Activated T-cell treated with anti-CD3 and anti-CD28 coated beads for 24 hours (primary cell): ENCODE measurements around the gene ZNF414.
"Not testable (repeated sequence)": the region's sequence is repeated elsewhere in the genome, so short reads cannot be mapped to it uniquely, and the experiment has no call there.

Source experiments
- DNase-seq: peaks from one replicate; pipeline ENCODE4 v3.0.0-alpha.2; 2020; ENCODE audit warnings: low read depth

ZNF414 gene

DNA sequence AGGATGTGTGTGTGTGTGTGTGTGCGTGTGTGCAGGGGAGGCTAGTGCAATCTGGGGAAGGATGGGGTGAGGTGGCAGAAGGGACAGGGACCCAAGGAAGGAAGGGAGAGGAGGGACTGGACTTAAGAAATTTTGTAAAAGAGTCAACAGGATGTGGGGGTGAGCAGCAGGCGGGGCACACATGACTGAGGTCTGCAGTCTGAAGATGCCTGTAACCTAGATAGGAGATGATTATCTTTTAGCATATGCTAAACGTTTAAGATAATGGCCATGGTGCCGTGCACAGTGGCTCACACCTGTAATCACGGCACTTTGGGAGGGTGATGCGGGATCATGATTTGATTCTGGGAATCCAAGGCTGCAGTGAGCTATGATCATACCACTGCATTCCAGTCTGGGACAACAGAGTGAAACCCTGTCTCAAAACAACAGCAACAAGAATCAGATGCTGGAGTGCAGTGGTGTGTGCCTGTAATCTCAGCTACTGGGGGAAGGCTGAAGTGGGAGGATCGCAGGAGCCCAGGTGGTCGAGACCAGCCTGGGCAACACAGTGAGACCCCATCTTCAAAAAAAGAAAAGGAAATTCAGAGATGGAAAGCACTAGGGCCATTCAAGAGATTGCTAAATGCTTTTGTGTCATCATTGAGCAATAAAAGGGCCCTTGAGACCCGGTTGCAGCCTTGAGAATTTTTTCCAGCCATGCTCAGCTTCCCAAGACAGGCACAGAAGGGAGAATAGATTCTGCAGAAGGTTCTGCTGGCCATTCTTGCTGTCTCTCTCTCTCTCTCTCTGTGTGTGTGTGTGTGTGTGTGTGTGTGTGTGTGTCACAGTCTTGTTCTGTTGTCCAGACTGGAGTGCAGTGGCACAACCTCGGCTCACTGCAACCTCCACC, 3.8 kb upstream of the ZNF414 start:
- DNase-seq: no peak

DNA sequence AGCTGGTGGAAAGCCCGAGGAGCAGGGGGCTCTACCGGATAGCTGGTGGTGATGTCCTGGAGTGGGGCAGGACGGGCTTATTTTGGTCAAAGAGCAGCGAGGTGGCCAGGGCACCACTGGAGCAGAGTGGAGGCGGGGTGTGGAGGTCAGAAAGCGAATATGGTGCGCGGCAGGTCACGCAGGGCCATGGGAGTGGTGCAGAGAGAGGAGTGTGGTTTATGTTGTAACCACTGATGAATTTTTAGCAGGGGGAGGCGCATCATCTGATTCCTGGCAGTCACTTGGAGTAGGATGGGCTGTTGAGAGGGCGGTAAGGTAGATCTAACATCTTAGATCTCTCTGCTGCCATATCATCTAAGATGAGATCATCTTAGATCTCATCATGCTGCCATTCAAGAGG, 1.4 kb upstream of the ZNF414 start:
- DNase-seq: peak; percentile 48

GRCh38 chr19:8514505-8515009, 590 bp upstream of the ZNF414 start:
- DNase-seq: not testable (repeated sequence)

DNA sequence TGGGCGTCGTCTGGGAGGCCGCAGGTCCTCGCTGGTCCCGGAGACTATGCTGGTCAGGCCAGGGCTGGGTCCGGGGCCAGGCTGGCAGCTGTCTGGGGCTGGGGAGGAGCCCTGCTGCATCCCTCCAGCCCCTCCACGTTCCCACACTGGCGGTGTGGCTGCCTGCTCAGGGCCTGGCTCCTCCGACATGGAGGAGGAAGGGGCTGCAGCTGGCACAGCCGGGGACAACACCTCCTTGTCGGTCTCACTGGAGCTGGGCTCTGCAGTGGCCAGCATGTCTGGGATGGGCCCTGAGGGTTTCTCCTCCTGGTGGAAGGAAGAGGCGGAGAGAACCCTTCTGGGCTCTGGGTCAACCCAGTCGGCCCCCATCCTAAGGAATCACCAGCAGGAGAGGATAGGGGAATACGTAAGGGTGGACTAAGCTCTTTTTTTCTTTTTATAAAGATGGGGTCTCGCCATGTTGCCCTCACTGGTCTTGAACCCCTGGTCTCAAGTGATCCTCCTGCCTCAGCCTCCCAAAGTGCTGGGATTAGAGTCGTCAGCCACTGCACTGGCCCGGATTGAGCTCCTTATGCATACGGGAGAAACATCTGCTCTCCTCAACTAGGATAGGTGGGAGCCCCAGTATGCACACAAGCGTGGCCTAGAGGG, 806 bp downstream of the ZNF414 start:
- DNase-seq: no peak

DNA sequence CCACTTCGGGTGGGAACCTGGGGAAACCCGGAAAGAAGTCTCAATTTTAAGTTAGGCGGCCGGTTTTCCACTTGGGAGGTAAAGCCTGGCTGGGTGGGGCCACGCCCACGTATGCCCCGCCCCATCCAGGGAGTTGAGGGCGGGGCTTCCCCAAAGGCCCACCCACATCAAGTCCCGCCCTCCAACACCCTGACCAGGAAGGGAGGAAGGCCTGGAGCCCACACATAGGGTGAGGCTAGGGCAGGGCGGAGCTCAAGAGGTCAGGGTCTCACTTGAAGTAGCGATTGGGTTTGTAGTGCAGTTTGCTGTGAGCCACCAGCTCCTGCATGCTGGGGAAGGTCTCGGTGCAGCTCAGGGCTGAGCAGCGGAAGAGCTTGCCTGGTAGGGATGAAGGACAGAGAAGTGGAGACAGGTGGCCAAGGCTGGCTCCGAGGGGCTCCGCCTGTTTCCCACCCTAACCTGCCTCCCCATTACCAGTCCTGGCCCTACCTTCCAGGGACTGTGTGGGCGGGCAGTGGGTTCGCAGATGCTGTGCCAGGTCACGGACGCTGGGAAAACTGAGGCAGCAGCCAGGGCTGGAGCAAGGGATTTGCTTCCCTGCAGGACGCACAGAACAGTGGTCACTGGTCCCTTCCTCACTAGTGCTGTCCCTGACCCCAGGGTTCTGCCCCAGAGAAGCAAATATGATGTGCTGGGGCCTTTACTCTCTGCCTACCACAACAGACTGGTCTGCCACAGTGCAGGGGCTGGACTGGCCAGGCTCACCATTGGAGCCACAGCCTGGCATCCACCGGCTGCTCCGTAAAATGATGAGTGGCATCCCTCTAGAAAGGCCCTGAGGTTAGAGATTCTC, 1.6 kb downstream of the ZNF414 start:
- no peak for DNase-seq

DNA sequence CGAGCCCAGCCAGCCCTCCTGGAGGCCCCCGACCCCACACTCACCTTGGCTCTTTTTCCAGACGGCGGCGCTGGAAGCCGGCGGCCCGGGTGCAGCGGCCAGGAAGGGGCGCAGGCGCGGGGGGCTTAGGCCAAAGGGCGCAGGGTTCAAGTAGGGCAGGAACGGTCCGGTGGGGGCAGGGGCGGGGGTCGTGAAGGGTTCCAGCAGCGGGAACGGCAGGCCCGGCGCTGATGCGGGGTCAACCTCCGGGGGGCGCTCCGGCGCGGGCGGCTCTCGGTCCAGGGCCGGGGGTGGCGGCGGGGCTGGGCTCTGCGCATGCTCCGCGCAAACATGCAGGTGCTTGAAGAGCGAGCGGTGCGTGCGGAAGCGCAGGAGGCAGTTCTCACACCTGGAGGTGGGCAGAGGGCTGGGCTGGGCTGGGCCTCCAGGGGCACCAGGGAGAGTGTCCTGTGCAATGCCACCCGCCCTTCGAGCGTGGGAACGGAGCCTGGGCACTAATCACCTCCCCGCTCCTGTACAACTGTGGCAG, 2.3 kb downstream of the ZNF414 start:
- DNase-seq: no peak

GRCh38 chr19:8510589-8511115, 3.3 kb downstream of the ZNF414 start:
- DNase-seq: no peak

DNA sequence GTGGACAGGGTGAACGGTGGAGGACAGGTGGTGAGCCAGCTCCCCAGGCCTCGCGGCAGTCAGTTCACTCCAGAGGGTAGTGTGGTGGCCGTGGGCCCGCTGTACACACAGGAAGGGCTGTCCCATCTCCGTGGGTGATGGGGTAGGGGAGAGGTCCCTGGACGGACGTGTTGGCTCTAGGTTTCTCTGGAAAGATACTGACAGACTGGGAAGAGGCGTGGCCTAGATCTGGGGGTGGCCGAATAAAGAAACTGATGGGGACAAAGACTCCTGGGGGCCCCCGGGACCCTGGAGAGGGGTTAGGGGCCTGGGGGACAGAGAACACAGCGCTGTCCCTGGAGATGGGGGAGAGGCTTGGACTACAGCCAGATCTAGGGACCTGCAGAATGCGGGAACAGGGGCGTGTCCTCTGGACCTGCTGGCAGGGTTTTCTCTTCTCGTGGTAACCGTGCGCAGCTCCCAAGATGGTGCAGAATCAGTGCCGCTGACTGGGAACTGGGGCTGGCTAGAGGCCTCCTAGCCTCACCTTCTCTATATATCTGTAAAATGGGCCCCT, 7.5 kb downstream of the ZNF414 start:
- no peak for DNase-seq

- peak; percentile 63 for DNase-seq
These were observed 8.1 kb downstream of the ZNF414 start for GRCh38 chr19:8505680-8506401.

DNA sequence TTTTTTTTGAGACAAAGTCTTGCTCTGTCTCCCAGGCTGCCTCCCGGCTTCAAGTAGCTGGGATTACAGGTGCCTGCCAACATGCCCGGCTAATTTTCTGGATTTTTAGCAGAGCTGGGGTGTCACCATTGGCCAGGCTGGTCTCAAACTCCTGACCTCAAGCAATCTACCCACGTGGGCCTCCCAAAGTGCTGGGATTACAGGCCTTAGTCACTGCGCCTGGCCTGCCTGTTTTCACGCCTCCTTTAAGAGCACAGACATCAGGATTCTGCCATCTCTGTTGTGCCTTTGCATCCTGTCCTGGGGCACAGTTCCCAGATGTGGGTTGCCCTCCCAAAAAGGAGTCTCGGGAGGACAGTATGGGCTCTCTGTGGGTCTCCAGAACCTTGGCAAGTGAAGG, 9.0 kb downstream of the ZNF414 start:
- no peak for DNase-seq

GRCh38 chr19:8504171-8504570, 9.8 kb downstream of the ZNF414 start:
- no peak for DNase-seq

DNA sequence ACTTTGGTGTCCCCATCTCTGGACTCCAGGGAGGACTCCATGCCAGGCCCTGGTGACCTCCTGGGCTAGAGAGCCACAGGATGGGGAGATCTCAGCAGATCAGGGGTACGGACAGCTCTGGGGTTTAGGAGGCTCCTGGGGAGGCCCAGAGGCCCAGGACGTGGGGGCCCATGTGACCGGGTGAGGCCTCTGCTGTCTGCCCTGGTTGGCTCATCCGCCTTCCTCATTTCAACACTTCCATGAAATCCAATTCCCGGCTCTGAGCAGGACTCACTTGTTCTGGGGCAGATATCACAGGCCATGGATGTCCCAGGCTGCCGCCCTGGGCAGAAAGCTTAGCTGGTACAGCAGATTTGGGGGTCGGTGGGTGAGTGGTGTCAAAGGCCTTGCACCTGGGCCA, 10.5 kb downstream of the ZNF414 start:
- DNase-seq: no peak

- no peak for DNase-seq
These were observed 12.0 kb downstream of the ZNF414 start for GRCh38 chr19:8501981-8502380.

- DNase-seq: no peak
These were observed 12.5 kb downstream of the ZNF414 start for GRCh38 chr19:8501516-8501915.

DNA sequence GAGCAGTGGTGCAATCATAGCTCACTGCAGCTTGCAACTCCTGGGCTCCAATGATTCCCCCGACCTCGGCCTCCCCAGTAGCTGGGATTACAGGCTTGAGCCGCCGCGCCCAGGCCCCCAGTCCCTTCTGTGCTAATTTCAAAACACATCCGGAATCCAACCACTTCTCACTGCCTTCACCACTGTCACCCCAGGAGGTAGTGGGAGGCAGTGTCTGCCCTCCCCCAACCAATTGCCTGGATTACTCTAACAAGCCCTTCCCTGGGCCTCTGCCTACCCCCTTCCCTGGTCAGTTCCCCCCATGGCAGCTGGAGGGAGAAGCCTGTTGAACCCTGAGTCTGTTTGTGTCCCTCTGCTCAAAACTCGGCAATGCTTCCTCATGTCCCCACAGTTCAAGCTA, 13.8 kb downstream of the ZNF414 start:
- DNase-seq: no peak

DNA sequence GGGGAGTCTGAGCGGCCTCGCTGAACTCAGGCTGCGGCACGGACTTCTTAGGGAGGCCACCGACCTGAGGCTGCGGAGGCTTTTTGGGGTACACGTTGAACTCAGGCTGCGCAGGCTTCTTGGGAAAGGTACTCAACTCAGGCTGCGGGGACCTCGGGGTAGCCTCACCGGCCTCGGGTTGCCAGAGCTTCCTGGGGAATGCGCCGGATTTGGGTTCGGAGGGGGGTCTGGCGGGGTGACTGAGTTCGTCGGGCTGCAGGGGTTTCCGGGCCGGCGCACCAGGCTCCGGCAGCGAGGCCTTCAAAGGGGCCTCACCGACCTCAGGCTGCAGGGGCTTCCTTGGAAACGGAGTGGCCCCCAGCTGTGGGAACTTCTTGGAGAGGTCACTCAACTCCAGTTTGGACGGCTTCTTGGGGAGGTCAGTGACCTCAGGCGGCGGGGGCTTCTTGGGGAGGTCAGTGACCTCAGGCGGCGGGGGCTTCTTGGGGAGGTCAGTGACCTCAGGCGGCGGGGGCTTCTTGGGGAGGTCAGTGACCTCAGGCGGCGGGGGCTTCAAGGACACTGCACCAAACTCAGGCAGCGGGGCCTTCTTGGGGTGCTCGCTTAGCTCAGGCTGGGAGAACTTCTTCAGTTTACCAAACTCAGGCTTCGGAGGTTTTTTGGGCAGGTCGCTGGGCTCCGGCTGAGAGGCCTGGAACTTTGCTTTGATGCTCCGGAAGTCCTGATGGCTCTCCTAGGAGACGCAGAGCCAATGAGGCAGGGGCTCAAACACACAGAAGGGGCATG, 14.7 kb downstream of the ZNF414 start:
- DNase-seq: no peak

DNA sequence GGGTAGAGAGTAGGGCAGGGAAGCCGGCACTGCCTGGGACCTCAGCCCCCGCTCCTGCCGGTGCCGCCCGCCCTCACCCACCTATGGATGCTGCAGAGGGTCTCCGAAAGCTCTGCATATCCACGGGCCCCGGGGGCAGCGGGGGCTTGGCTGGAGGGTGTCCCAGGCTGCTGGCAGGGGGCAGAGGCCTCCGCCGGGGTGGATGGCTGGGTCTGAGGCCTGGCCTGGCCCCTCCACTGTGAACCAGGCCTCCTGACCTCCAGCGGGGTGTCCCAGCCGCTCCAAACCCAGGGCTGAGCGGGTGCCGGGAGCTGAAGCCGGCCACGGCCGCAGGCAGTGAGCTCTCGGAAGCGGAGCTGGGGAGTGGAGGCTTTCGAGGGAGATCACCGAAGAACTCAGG, 15.7 kb downstream of the ZNF414 start:
- no peak for DNase-seq

DNA sequence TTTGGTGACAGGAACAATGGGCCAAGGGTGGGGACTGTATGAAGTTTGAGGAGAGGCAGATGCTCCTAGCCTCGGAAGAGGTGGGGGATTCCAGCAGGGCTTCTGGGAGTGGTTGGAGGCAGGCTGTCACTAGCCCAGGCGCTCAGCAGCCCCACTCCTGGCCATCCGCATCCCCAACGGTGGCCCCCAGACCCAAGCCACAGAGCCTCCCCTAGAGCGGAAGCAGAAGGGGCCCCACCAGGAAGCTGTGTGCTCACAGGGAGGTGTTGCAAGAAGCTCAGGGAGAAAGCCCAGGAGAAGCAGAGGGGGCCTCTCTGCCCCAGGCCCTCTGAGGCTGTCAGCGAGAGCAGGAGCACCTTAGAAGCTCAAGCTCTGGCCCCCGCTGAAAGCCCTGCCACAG, 19.8 kb downstream of the ZNF414 start:
- no peak for DNase-seq

GRCh38 chr19:8491574-8491973, 22.4 kb downstream of the ZNF414 start:
- DNase-seq: no peak

DNA sequence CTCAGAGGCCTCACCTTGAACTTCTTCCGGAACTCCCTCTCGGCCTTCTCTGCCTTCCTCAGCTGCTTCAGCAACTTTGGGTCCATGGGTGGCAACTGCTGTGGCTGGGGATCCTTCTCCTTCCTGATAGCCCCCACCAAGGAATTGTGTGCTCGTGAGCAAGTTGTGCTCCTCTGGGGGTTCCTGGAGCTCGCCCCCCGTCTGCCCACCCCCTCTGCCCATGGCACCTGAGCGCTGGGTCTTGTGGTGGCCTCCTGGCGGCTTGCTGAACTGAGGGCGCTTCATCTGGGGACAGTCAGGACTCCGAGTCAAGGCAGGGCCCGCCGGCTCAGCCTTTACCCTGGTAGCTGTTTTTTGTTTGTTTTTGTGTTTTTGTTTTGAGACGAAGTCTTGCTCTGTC, 23.1 kb downstream of the ZNF414 start:
- DNase-seq: no peak
